Endodermal cell (in vitro differentiated cells): Measurements from ENCODE around the gene PARN. TPM values are rescaled to one million over a fixed set of nuclear protein-coding genes. Genes with fewer than 3 reads are reported as not detected.

ENCODE experiments used
- DNase-seq: peaks from one replicate; pipeline ENCODE4 v3.0.0-alpha.2; 2017
- H3K27ac ChIP-seq: 2 replicates; pipeline ENCODE4 v1.5.1; 2013; ENCODE audit warnings: mild to moderate bottlenecking, low read depth, low read length, moderate library complexity
- H3K27me3 ChIP-seq: 2 replicates; pipeline ENCODE4 v1.6.1; 2013; ENCODE audit warnings: mild to moderate bottlenecking, low read length, moderate library complexity; ENCODE audit not compliant: insufficient read depth, control insufficient read depth, poor library complexity, severe bottlenecking
- H3K36me3 ChIP-seq: 2 replicates; pipeline ENCODE4 v1.7.0; 2013; ENCODE audit warnings: mild to moderate bottlenecking, low read length, moderate library complexity; ENCODE audit not compliant: control insufficient read depth, insufficient read depth
- H3K4me1 ChIP-seq: one replicate; pipeline ENCODE4 v1.7.0; 2013; ENCODE audit warnings: low read length; ENCODE audit not compliant: control insufficient read depth, insufficient read depth
- H3K4me3 ChIP-seq: 2 replicates; pipeline ENCODE4 v1.5.1; 2013; ENCODE audit warnings: mild to moderate bottlenecking, low read length, moderate library complexity
- H3K9ac ChIP-seq: 2 replicates; pipeline ENCODE4 v1.6.1; 2013; ENCODE audit warnings: mild to moderate bottlenecking, low read length, moderate library complexity; ENCODE audit not compliant: poor library complexity, severe bottlenecking; ENCODE audit errors: extremely low read depth
- H3K9me3 ChIP-seq: 2 replicates; pipeline ENCODE4 v1.6.1; 2013; ENCODE audit warnings: mild to moderate bottlenecking, low read length, moderate library complexity; ENCODE audit not compliant: control insufficient read depth
- H3K27ac Mint-ChIP-seq: 2 replicates; pipeline ENCODE4 v1.8.0; 2020; ENCODE audit warnings: mixed read lengths
- H3K27me3 Mint-ChIP-seq: 2 replicates; pipeline ENCODE4 v1.8.0; 2021; ENCODE audit warnings: mild to moderate bottlenecking, mixed read lengths; ENCODE audit not compliant: insufficient read depth
- H3K36me3 Mint-ChIP-seq: 2 replicates; pipeline ENCODE4 v1.8.0; 2020; ENCODE audit warnings: low read depth, mixed read lengths
- H3K4me1 Mint-ChIP-seq: 2 replicates; pipeline ENCODE4 v1.8.0; 2020; ENCODE audit warnings: mixed read lengths
- H3K4me3 Mint-ChIP-seq: 2 replicates; pipeline ENCODE4 v1.8.0; 2020; ENCODE audit warnings: mild to moderate bottlenecking, moderate library complexity, mixed read lengths
- H3K9me3 Mint-ChIP-seq: 2 replicates; pipeline ENCODE4 v1.8.0; 2020; ENCODE audit warnings: mild to moderate bottlenecking, mixed read lengths
- WGBS, 2 experiments: methylation state at CpG; one replicate each; pipeline versions ENCODE4 v1.1.5 to v1.1.7; 2013; ENCODE audit warnings: missing lambda C conversion rate in 2 of 2, mixed read lengths in 1 of 2; ENCODE audit not compliant: insufficient coverage in 1 of 2, insufficient read length in 1 of 2; 5-methylcytosine and 5-hydroxymethylcytosine counted together
- total RNA-seq, 2 donors: library from RNA; stranded (reverse); fragmentation: NEBNext Ultra II Directional in 1 of 2; extraction: Animal tissue kit (Norgen Biotek cat#: 25700) in 1 of 2; gene quantifications; 2 replicates in 1 of 2; 3 replicates in 1 of 2; pipeline ENCODE4 v1.2.1, GENCODE V29; 2021
- TF ChIP-seq, protein P1 (sequence below): fragments of 200-600 bp; sonication (generic); conservative IDR thresholded peaks from 2 replicates; pipeline ENCODE4 v1.5.0; 2021; ENCODE audit warnings: antibody characterized with exemption, mild to moderate bottlenecking

PARN gene
- total RNA-seq, 2 donors from 2014 or later = 43.7 to 45.7 TPM

DNA sequence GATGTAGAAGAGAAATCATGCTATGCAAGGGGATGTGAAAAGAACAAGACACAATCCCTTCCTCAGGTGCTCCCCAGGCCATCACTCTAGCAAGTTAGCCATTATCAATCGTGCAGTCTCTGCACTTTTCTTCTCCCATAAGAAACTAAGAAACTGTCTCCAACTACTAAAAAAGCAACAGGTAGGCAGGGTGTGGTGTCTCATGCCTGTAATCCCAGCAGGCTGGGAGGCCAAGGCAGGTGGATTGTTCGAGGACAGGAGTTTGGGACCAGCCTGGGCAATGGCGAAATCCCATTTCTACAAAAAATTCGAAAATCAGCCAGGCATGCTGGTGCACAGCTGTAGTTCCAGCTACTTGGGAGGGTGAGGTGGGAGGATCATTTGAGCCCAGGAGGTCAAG lies 13.8 kb downstream of the PARN start:
- WGBS, 2 experiments = 86 to 92% methylated on average over 3 to 4 of the region's 4 CpGs

DNA sequence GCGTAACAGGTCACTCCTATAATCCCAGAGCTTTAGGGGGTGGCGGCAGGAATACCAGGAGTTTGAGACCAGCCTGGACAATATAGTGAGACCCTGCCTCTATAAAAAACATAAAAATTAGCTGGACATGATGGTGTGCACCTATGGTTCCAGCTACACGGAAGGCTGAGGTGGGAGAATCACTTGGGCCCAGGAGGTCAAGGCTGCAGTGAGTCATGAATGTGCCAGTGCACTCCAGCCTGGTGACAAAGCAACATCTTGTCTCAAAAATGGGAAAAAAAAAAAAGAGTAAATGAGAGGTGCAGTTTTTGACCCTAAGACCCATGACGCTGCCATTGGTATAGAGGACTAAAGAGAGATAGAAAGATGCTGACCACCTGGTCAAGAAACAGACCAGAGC lies 16.1 kb downstream of the PARN start:
- Mint-ChIP-seq H3K27me3 (no peaks in the 10 kb centered on the region), H3K36me3 (peaks cover 56% of the 10 kb centered on the region), H3K27ac (no peak overlapping the region), H3K4me3 (no peak overlapping the region), H3K9me3 (no peaks in the 10 kb centered on the region), H3K4me1 (no peaks in the 10 kb centered on the region)
- no peak overlapping the region for H3K27ac ChIP-seq
- DNase-seq = no peak
- H3K4me3 ChIP-seq = no peak overlapping the region
- H3K9ac ChIP-seq = no peak overlapping the region
- H3K9me3 ChIP-seq = no peaks in the 10 kb centered on the region
- H3K4me1 ChIP-seq = no peaks in the 10 kb centered on the region
- WGBS, 2 experiments = 94 to 96% methylated on average over 4 of the region's 4 CpGs
- peaks cover 72% of the 10 kb centered on the region for H3K36me3 ChIP-seq
- TF ChIP-seq, protein P1, sequence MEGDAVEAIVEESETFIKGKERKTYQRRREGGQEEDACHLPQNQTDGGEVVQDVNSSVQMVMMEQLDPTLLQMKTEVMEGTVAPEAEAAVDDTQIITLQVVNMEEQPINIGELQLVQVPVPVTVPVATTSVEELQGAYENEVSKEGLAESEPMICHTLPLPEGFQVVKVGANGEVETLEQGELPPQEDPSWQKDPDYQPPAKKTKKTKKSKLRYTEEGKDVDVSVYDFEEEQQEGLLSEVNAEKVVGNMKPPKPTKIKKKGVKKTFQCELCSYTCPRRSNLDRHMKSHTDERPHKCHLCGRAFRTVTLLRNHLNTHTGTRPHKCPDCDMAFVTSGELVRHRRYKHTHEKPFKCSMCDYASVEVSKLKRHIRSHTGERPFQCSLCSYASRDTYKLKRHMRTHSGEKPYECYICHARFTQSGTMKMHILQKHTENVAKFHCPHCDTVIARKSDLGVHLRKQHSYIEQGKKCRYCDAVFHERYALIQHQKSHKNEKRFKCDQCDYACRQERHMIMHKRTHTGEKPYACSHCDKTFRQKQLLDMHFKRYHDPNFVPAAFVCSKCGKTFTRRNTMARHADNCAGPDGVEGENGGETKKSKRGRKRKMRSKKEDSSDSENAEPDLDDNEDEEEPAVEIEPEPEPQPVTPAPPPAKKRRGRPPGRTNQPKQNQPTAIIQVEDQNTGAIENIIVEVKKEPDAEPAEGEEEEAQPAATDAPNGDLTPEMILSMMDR = no peak
- no peaks in the 10 kb centered on the region for H3K27me3 ChIP-seq

More for the DNA sequence above, 13.8 kb downstream of the PARN start:
- Histone ChIP-seq H3K9me3 (no peaks in the 10 kb centered on the region), H3K27ac (no peak overlapping the region), H3K4me1 (no peaks in the 10 kb centered on the region), H3K36me3 (peaks cover 64% of the 10 kb centered on the region), H3K27me3 (no peaks in the 10 kb centered on the region), H3K9ac (no peak overlapping the region), H3K4me3 (no peak overlapping the region)
- Mint-ChIP-seq H3K9me3 (no peaks in the 10 kb centered on the region), H3K4me1 (no peaks in the 10 kb centered on the region), H3K27ac (no peak overlapping the region), H3K27me3 (no peaks in the 10 kb centered on the region), H3K36me3 (peaks cover 62% of the 10 kb centered on the region), H3K4me3 (no peak overlapping the region)
- TF ChIP-seq, protein P1 = no peak
- no peak for DNase-seq

DNA sequence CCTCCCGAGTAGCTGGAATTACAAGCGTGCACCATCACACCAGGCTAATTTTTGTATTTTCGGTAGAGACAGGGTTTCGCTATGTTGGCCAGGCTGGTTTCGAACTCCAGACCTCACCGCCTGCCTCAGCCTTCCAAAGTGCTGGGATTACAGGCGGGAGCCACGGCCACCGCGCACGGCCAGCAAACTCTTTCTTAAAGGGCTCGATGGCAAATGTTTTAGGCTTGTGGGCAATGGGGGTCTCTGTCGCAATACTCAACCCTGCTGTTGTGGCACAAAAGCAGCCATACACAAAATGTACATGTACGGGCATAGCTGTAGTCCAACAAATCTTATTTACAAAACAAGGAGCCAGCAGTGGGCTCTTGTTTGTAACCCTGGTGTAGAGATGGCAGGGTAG lies 18.4 kb downstream of the PARN start:
- Histone ChIP-seq H3K9me3 (no peaks in the 10 kb centered on the region), H3K36me3 (peaks cover 76% of the 10 kb centered on the region), H3K4me1 (no peaks in the 10 kb centered on the region), H3K4me3 (no peak overlapping the region), H3K27ac (no peak overlapping the region), H3K27me3 (no peaks in the 10 kb centered on the region), H3K9ac (no peak overlapping the region)
- WGBS, 2 experiments = 89 to 96% methylated on average over 12 to 14 of the region's 14 CpGs
- DNase-seq = no peak
- Mint-ChIP-seq H3K36me3 (peaks cover 53% of the 10 kb centered on the region), H3K4me3 (no peak overlapping the region), H3K4me1 (no peaks in the 10 kb centered on the region), H3K27ac (no peak overlapping the region), H3K27me3 (no peaks in the 10 kb centered on the region), H3K9me3 (no peaks in the 10 kb centered on the region)
- TF ChIP-seq, protein P1 = no peak
